HG02973 (cell line): ENCODE results near the gene TEKT5.
"Not testable (repeated sequence)": the region's sequence is repeated elsewhere in the genome, so short reads cannot be mapped to it uniquely, and the experiment has no call there.

Experiments used
- ATAC-seq: cut with Tn5 transposase; IDR thresholded peaks from one replicate; pipeline ENCODE4 v1.9.1; 2021; ENCODE audit warnings: moderate library complexity; ENCODE audit not compliant: unreplicated experiment

Gene TEKT5

GRCh38 chr16:10685709-10686108, 9.0 kb downstream of the TEKT5 start:
- ATAC-seq = no peak

- ATAC-seq = no peak
These were observed 10.1 kb downstream of the TEKT5 start for GRCh38 chr16:10684511-10685151.

GRCh38 chr16:10683170-10683569, 11.6 kb downstream of the TEKT5 start:
- ATAC-seq = no peak

- ATAC-seq = no peak
These were observed 12.1 kb downstream of the TEKT5 start for GRCh38 chr16:10682604-10683003.

DNA sequence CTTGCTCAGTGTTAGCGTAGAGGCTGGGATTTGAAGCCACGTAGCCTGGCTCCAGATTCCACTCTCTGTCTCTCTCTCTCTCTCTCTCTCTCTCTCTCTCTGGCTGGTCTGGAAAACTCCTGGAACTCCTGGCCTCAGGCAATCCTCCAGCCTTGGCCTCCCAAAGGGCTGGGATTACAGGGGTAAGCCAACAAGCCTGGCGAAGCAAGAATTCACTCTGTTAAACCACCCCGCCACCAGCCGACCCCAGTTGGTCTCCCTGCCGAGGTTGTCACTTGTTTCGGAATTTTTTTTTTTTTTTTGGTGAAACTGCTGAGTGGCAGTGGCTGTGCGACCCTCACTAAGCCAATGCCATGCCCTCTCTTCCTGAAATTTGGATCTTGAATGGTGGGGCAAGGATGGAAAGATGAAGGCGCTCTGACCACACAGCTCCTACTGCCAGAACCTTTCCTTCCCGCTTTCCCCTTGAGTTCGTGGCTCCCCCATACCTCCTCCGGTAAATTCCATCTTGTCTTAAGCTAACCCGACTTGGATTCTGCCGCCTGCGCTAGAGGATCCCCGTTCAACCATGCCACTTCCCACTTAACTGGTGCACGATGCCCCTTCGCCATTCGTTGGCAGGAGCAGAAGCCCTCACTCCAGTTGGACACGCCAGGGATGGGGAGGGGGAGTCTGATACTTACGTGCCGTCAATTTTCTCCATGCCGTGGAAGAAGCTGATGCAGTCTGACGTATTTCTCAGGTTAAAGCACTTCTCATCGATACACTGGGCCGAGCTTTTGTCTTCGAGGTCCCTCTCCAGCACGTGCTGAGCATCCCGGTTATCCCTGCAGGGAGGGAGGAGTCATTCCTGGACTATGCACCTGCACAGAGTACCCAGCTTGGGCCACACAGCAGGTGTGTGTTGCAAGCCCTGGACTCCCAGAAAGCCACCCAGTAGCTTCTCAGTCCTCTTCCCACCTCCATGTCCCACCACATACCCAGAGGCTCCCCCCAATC, 13.1 kb downstream of the TEKT5 start:
- no peak for ATAC-seq

- no peak for ATAC-seq
These were observed 14.8 kb downstream of the TEKT5 start for GRCh38 chr16:10679921-10680320.

- not testable (repeated sequence) for ATAC-seq
These were observed 15.3 kb downstream of the TEKT5 start for GRCh38 chr16:10679441-10679840.

GRCh38 chr16:10678655-10679054, 16.1 kb downstream of the TEKT5 start:
- no peak for ATAC-seq

DNA sequence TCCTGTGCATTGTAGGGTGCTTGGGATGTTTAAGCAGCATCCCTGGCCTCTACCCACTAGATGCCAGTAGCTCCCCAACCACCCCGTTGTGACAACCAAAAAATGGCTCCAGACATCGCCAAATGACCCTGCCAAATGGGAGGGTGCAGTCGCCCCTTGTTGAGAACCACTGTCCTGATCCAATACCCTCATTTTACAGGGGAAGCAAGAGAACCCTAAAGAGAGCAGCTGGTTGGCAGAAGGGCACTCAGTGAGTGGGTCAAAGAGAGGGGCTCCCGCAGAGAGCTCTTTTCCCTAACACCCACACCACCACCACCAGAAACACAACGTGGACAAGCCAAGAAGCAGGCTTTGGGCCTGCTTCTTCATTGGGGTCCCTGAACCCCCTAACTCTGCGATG, 18.4 kb downstream of the TEKT5 start:
- ATAC-seq = no peak

GRCh38 chr16:10675861-10676260, 18.9 kb downstream of the TEKT5 start:
- ATAC-seq = no peak

DNA sequence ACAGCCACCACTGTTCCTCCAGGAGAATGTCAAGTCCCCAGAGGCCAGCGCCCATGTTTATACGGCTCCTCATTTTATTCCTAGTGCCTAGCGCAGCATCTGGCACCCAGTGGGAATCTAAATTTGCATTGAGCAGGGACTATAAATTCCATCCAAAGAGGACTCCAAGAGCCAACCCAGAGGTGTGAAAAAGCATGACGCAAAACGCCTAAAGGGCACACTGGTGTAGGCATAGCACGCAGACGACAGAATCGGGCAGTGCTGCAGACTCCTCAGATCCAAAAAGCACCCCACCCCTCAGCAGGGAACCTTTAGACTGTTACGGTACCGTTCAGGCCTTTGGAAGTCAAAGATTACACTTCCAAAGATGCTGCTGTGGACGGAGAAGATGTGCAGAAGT, 19.5 kb downstream of the TEKT5 start:
- ATAC-seq = no peak

- ATAC-seq = no peak
These were observed 23.0 kb downstream of the TEKT5 start for GRCh38 chr16:10671729-10672128.

DNA sequence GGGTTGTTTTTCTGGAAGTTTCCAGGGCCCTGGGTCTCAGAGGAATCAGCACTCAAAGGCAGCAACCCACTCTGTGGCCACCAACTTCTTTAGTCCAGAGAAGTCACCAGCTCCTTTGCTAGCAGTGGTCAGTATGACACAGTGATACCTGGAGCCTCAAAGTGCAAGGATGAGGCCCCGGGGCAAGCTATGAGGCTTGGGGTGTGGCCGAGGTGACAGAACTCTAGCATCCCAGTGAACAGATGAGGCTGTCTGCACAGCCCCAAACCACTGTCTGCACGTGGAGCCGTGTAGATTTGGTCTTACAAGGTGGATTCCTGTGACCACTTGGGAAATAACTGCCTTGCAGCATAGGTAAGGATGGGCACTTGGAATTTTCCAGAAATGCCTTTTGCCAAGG, 24.9 kb downstream of the TEKT5 start:
- no peak for ATAC-seq

- ATAC-seq = no peak
These were observed 26.2 kb downstream of the TEKT5 start for GRCh38 chr16:10668322-10669045.

GRCh38 chr16:10667239-10667638, 27.5 kb downstream of the TEKT5 start:
- no peak for ATAC-seq

- no peak for ATAC-seq
These were observed 28.4 kb downstream of the TEKT5 start for GRCh38 chr16:10666291-10666690.

- ATAC-seq = no peak
These were observed 29.6 kb downstream of the TEKT5 start for GRCh38 chr16:10665166-10665565.

GRCh38 chr16:10664720-10665126, 30.0 kb downstream of the TEKT5 start:
- ATAC-seq = no peak

DNA sequence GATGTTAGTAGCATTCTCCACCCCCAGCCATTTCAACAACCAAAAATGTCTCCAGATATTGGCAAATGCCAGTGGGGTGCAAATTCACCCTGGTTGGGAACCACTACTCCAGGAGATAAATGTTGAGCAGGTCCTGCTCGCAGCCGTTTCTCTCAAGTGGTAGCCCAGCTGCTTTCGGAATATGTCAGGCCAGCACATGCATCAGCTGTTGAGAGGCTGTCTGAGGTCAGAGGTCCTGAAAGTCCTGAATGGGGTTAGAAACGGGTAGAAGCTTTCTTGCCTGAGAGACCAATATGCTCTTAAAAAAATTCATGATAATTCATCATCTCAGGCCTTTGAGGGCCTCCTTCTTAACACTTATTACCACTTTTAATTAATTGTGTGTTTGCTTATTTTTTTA, 31.0 kb downstream of the TEKT5 start:
- ATAC-seq = no peak

DNA sequence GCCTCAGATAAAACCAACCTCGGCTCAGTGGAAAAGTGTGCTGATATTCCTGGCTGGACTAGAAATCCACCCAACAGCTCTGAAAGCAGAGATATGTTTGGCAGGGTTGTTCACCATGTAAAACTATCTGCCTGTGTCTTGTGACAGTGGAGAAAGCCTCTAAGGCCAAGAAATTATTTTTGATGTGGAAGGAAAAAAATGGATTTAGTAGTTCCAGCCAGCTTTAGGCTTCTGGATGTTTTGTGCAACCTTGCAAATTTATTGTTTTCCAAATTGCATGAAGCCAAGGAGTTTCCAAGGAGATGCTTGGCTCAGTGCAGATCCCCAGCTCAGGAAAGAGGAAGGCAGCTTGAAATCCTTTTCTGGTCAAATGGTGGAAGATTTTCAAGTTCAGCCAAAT, 31.6 kb downstream of the TEKT5 start:
- ATAC-seq = no peak

DNA sequence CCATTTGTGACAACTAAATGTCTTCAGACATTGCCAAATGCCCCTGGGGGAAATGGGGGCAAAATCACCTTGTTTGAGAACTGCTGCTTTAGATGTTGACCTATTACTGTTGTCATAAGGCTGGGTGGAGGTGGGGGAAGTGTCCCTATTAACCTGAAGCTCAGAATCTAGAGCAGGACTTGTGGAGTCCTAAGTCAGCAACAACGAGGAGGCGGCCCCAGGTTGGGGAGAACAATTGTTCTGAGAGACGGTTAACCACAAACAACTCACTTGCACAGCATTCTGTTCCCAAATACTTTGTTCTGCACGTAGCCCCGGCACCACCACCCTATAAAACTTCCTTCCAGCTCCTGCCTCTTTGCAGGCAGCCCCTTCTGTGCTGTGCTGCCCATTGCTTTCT, 32.5 kb downstream of the TEKT5 start:
- ATAC-seq = no peak

GRCh38 chr16:10661737-10662136, 33.0 kb downstream of the TEKT5 start:
- no peak for ATAC-seq
